ENCODE data around the gene ARID3A.

ARID3A gene

DNA sequence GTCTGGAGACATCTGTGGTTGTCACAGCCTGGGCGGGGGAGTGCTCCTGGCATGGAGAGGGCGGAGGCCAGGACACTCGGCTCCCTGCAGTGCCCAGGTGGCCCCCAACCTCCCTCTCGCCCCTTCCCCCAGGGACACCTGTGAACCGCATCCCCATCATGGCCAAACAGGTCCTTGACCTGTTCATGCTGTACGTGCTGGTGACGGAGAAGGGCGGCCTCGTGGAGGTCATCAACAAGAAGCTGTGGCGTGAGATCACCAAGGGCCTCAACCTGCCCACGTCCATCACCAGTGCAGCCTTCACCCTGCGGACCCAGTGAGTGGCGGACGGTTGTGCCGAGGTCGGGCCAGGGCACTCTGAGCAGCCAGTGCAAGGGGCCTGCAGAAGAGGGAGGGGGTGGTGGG is 38.3 kb downstream of the ARID3A start:
- Histone ChIP-seq H3F3A (ENCODE audit: insufficient read depth, low read length) (no peaks in the 10 kb centered on the region), H3K9me2 (replicated peaks; ENCODE audit: insufficient read depth, low read length) (no peaks in the 10 kb centered on the region), H3K36me3 (replicated peaks; ENCODE audit: insufficient read depth, low read length) (peaks cover 10% of the 10 kb centered on the region; the same call in 1 of the 2 replicates), H3K4me1 (ENCODE audit: low read length) (no peaks in the 10 kb centered on the region), H4K20me1 (ENCODE audit: insufficient read depth, low read length) (no peaks in the 10 kb centered on the region), H3K27ac (ENCODE audit: low read length) (no peak overlapping the region), H3K4me3 (ENCODE audit: low read length) (no peak overlapping the region), H3K9me3 (replicated peaks; ENCODE audit: insufficient read depth, low read length) (no peaks in the 10 kb centered on the region), H3K79me2 (ENCODE audit: low read length) (no peaks in the 10 kb centered on the region), H3K9ac (ENCODE audit: low read length) (no peak overlapping the region), H3K27me3 (replicated peaks; ENCODE audit: insufficient read depth, low read length) (no peaks in the 10 kb centered on the region), H2AFZ (ENCODE audit: low read length) (no peak overlapping the region), H3K4me2 (ENCODE audit: low read depth, low read length) (no peak overlapping the region)
- no peak for TF ChIP-seq EZH2 (optimal IDR thresholded peaks at IDR 0.05; ENCODE audit: low read depth, low read length)
- DNase-seq: no peak

- Histone ChIP-seq H3K4me2 (ENCODE audit: low read depth, low read length) (no peak overlapping the region), H3K27ac (ENCODE audit: low read length) (no peak overlapping the region), H3K9me2 (replicated peaks; ENCODE audit: insufficient read depth, low read length) (no peaks in the 10 kb centered on the region), H3K4me1 (ENCODE audit: low read length) (no peaks in the 10 kb centered on the region), H3K9ac (ENCODE audit: low read length) (no peak overlapping the region), H2AFZ (ENCODE audit: low read length) (no peak overlapping the region), H3K9me3 (replicated peaks; ENCODE audit: insufficient read depth, low read length) (no peaks in the 10 kb centered on the region), H3K36me3 (replicated peaks; ENCODE audit: insufficient read depth, low read length) (peaks cover 10% of the 10 kb centered on the region), H3K4me3 (ENCODE audit: low read length) (no peak overlapping the region), H4K20me1 (ENCODE audit: insufficient read depth, low read length) (no peaks in the 10 kb centered on the region), H3K79me2 (ENCODE audit: low read length) (no peaks in the 10 kb centered on the region), H3K27me3 (replicated peaks; ENCODE audit: insufficient read depth, low read length) (no peaks in the 10 kb centered on the region), H3F3A (ENCODE audit: insufficient read depth, low read length) (no peaks in the 10 kb centered on the region)
- DNase-seq: no peak
- TF ChIP-seq EZH2 (optimal IDR thresholded peaks at IDR 0.05; ENCODE audit: low read depth, low read length) (no peak), EZH2phosphoT487 (IDR thresholded peaks at IDR 0.05; ENCODE audit: low read length) (no peak)
- TF ChIP-seq, protein P1, sequence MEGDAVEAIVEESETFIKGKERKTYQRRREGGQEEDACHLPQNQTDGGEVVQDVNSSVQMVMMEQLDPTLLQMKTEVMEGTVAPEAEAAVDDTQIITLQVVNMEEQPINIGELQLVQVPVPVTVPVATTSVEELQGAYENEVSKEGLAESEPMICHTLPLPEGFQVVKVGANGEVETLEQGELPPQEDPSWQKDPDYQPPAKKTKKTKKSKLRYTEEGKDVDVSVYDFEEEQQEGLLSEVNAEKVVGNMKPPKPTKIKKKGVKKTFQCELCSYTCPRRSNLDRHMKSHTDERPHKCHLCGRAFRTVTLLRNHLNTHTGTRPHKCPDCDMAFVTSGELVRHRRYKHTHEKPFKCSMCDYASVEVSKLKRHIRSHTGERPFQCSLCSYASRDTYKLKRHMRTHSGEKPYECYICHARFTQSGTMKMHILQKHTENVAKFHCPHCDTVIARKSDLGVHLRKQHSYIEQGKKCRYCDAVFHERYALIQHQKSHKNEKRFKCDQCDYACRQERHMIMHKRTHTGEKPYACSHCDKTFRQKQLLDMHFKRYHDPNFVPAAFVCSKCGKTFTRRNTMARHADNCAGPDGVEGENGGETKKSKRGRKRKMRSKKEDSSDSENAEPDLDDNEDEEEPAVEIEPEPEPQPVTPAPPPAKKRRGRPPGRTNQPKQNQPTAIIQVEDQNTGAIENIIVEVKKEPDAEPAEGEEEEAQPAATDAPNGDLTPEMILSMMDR (IDR thresholded peaks at IDR 0.05; ENCODE audit: low read length): no peak
These were observed 39.2 kb downstream of the ARID3A start for GRCh38 chr19:964761-965694.

DNA sequence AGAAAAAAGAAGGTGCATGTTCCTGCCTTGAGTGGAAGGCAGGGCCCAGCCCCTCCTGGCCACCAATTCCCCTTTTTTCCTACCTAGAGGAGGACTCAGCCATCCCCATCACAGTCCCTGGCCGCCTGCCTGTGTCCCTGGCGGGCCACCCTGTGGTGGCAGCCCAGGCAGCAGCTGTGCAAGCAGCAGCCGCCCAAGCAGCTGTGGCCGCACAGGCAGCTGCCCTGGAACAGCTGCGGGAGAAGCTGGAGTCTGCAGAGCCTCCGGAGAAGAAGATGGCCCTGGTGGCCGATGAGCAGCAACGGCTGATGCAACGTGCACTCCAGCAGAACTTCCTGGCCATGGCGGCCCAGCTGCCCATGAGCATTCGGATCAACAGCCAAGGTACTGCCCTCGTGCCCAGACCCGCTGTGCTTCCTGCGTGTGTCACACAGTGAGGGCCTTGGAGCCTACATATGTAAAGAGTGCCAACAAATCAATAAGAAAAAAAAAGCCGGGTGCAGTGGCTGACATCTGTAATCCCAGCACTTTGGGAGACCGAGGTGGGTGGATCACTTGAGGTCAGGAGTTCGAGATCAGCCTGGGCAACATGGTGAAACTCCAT is 40.8 kb downstream of the ARID3A start:
- TF ChIP-seq EZH2phosphoT487 (IDR thresholded peaks at IDR 0.05; ENCODE audit: low read length) (no peak), EZH2 (optimal IDR thresholded peaks at IDR 0.05; ENCODE audit: low read depth, low read length) (no peak)
- TF ChIP-seq, protein P1 (IDR thresholded peaks at IDR 0.05; ENCODE audit: low read length): no peak
- no peak for DNase-seq
- Histone ChIP-seq H3K4me3 (ENCODE audit: low read length) (no peak overlapping the region), H3K36me3 (replicated peaks; ENCODE audit: insufficient read depth, low read length) (peaks cover 19% of the 10 kb centered on the region), H3K9me3 (replicated peaks; ENCODE audit: insufficient read depth, low read length) (no peaks in the 10 kb centered on the region), H3K79me2 (ENCODE audit: low read length) (no peaks in the 10 kb centered on the region), H4K20me1 (ENCODE audit: insufficient read depth, low read length) (no peaks in the 10 kb centered on the region), H2AFZ (ENCODE audit: low read length) (no peak overlapping the region), H3K27ac (ENCODE audit: low read length) (no peak overlapping the region), H3K9ac (ENCODE audit: low read length) (no peak overlapping the region), H3K4me2 (ENCODE audit: low read depth, low read length) (no peak overlapping the region), H3K4me1 (ENCODE audit: low read length) (no peaks in the 10 kb centered on the region), H3F3A (ENCODE audit: insufficient read depth, low read length) (no peaks in the 10 kb centered on the region), H3K9me2 (replicated peaks; ENCODE audit: insufficient read depth, low read length) (no peaks in the 10 kb centered on the region), H3K27me3 (replicated peaks; ENCODE audit: insufficient read depth, low read length) (no peaks in the 10 kb centered on the region)

All from MM.1S (cell line).